ENCODE data around the gene GGACT.

Gene GGACT

GRCh38 chr13:100508455-100508854, 80.1 kb downstream of the GGACT start:
- Histone ChIP-seq H3K27ac (ENCODE audit: low read depth in 2 of 2, low read length in 2 of 2) (no peak overlapping the region), H3K27me3 (ENCODE audit: control insufficient read depth in 2 of 2, insufficient read depth in 2 of 2, low read length in 2 of 2) (no peaks in the 10 kb centered on the region), H3K36me3 (ENCODE audit: control insufficient read depth in 2 of 2, insufficient read depth in 2 of 2, low read length in 2 of 2) (no peaks in the 10 kb centered on the region), H3K9me3 (ENCODE audit: control insufficient read depth in 2 of 2, low read length in 2 of 2) (no peaks in the 10 kb centered on the region), H3K9ac (ENCODE audit: low read depth in 1 of 2, low read length in 2 of 2) (no peak overlapping the region), H3K4me3 (ENCODE audit: low read length in 2 of 2) (no peak overlapping the region), H3K4me1 (ENCODE audit: control insufficient read depth in 2 of 2, insufficient read depth in 2 of 2, low read length in 2 of 2) (no peaks in the 10 kb centered on the region)

- no peak overlapping the region for H3K4me3 ChIP-seq (ENCODE audit: low read length in 2 of 2)
- H3K9ac ChIP-seq (ENCODE audit: low read depth in 1 of 2, low read length in 2 of 2) = no peak overlapping the region
- no peaks in the 10 kb centered on the region for H3K27me3 ChIP-seq (ENCODE audit: control insufficient read depth in 2 of 2, insufficient read depth in 2 of 2, low read length in 2 of 2)
- H3K36me3 ChIP-seq (ENCODE audit: control insufficient read depth in 2 of 2, insufficient read depth in 2 of 2, low read length in 2 of 2) = no peaks in the 10 kb centered on the region
- no peaks in the 10 kb centered on the region for H3K4me1 ChIP-seq (ENCODE audit: control insufficient read depth in 2 of 2, insufficient read depth in 2 of 2, low read length in 2 of 2)
- H3K27ac ChIP-seq (ENCODE audit: low read depth in 2 of 2, low read length in 2 of 2) = no peak overlapping the region
- H3K9me3 ChIP-seq (ENCODE audit: control insufficient read depth in 2 of 2, low read length in 2 of 2) = no peaks in the 10 kb centered on the region
Measured at GRCh38 chr13:100506600-100507422, 81.8 kb downstream of the GGACT start.

- no peaks in the 10 kb centered on the region for H3K4me1 ChIP-seq (ENCODE audit: control insufficient read depth in 2 of 2, insufficient read depth in 2 of 2, low read length in 2 of 2)
- H3K27me3 ChIP-seq (ENCODE audit: control insufficient read depth in 2 of 2, insufficient read depth in 2 of 2, low read length in 2 of 2) = no peaks in the 10 kb centered on the region
- H3K36me3 ChIP-seq (ENCODE audit: control insufficient read depth in 2 of 2, insufficient read depth in 2 of 2, low read length in 2 of 2) = no peaks in the 10 kb centered on the region
- no peaks in the 10 kb centered on the region for H3K9me3 ChIP-seq (ENCODE audit: control insufficient read depth in 2 of 2, low read length in 2 of 2)
- H3K9ac ChIP-seq (ENCODE audit: low read depth in 1 of 2, low read length in 2 of 2) = no peak overlapping the region
- H3K4me3 ChIP-seq (ENCODE audit: low read length in 2 of 2) = no peak overlapping the region
- H3K27ac ChIP-seq (ENCODE audit: low read depth in 2 of 2, low read length in 2 of 2) = no peak overlapping the region
Measured at GRCh38 chr13:100506154-100506553, 82.4 kb downstream of the GGACT start.

- Histone ChIP-seq H3K9ac (ENCODE audit: low read depth in 1 of 2, low read length in 2 of 2) (no peak overlapping the region), H3K4me1 (ENCODE audit: control insufficient read depth in 2 of 2, insufficient read depth in 2 of 2, low read length in 2 of 2) (no peaks in the 10 kb centered on the region), H3K36me3 (ENCODE audit: control insufficient read depth in 2 of 2, insufficient read depth in 2 of 2, low read length in 2 of 2) (no peaks in the 10 kb centered on the region), H3K9me3 (ENCODE audit: control insufficient read depth in 2 of 2, low read length in 2 of 2) (no peaks in the 10 kb centered on the region), H3K4me3 (ENCODE audit: low read length in 2 of 2) (no peak overlapping the region), H3K27me3 (ENCODE audit: control insufficient read depth in 2 of 2, insufficient read depth in 2 of 2, low read length in 2 of 2) (no peaks in the 10 kb centered on the region), H3K27ac (ENCODE audit: low read depth in 2 of 2, low read length in 2 of 2) (no peak overlapping the region)
Measured at GRCh38 chr13:100503622-100504021, 85.0 kb downstream of the GGACT start.

GRCh38 chr13:100502446-100502845, 86.1 kb downstream of the GGACT start:
- H3K27me3 ChIP-seq (ENCODE audit: control insufficient read depth in 2 of 2, insufficient read depth in 2 of 2, low read length in 2 of 2) = no peaks in the 10 kb centered on the region
- no peak overlapping the region for H3K4me3 ChIP-seq (ENCODE audit: low read length in 2 of 2)
- no peaks in the 10 kb centered on the region for H3K4me1 ChIP-seq (ENCODE audit: control insufficient read depth in 2 of 2, insufficient read depth in 2 of 2, low read length in 2 of 2)
- no peak overlapping the region for H3K27ac ChIP-seq (ENCODE audit: low read depth in 2 of 2, low read length in 2 of 2)
- no peaks in the 10 kb centered on the region for H3K9me3 ChIP-seq (ENCODE audit: control insufficient read depth in 2 of 2, low read length in 2 of 2)
- H3K9ac ChIP-seq (ENCODE audit: low read depth in 1 of 2, low read length in 2 of 2) = no peak overlapping the region
- no peaks in the 10 kb centered on the region for H3K36me3 ChIP-seq (ENCODE audit: control insufficient read depth in 2 of 2, insufficient read depth in 2 of 2, low read length in 2 of 2)

- H3K9ac ChIP-seq (ENCODE audit: low read depth in 1 of 2, low read length in 2 of 2) = no peak overlapping the region
- H3K27ac ChIP-seq (ENCODE audit: low read depth in 2 of 2, low read length in 2 of 2) = no peak overlapping the region
- no peaks in the 10 kb centered on the region for H3K27me3 ChIP-seq (ENCODE audit: control insufficient read depth in 2 of 2, insufficient read depth in 2 of 2, low read length in 2 of 2)
- H3K4me1 ChIP-seq (ENCODE audit: control insufficient read depth in 2 of 2, insufficient read depth in 2 of 2, low read length in 2 of 2) = no peaks in the 10 kb centered on the region
- no peaks in the 10 kb centered on the region for H3K9me3 ChIP-seq (ENCODE audit: control insufficient read depth in 2 of 2, low read length in 2 of 2)
- H3K36me3 ChIP-seq (ENCODE audit: control insufficient read depth in 2 of 2, insufficient read depth in 2 of 2, low read length in 2 of 2) = peaks cover 0 to 3% of the 10 kb centered on the region in 2 donors
- H3K4me3 ChIP-seq (ENCODE audit: low read length in 2 of 2) = no peak overlapping the region
Measured at GRCh38 chr13:100497389-100497788, 91.2 kb downstream of the GGACT start.

GRCh38 chr13:100495455-100495854, 93.1 kb downstream of the GGACT start:
- no peaks in the 10 kb centered on the region for H3K9me3 ChIP-seq (ENCODE audit: control insufficient read depth in 2 of 2, low read length in 2 of 2)

GRCh38 chr13:100493418-100493817, 95.2 kb downstream of the GGACT start:
- H3K27me3 ChIP-seq (ENCODE audit: control insufficient read depth in 2 of 2, insufficient read depth in 2 of 2, low read length in 2 of 2) = no peaks in the 10 kb centered on the region
- no peak overlapping the region for H3K27ac ChIP-seq (ENCODE audit: low read depth in 2 of 2, low read length in 2 of 2)
- H3K9ac ChIP-seq (ENCODE audit: low read depth in 1 of 2, low read length in 2 of 2) = no peak overlapping the region
- peaks cover 0 to 3% of the 10 kb centered on the region in 2 donors for H3K36me3 ChIP-seq (ENCODE audit: control insufficient read depth in 2 of 2, insufficient read depth in 2 of 2, low read length in 2 of 2)
- no peaks in the 10 kb centered on the region for H3K9me3 ChIP-seq (ENCODE audit: control insufficient read depth in 2 of 2, low read length in 2 of 2)
- H3K4me1 ChIP-seq (ENCODE audit: control insufficient read depth in 2 of 2, insufficient read depth in 2 of 2, low read length in 2 of 2) = peaks cover 0 to 5% of the 10 kb centered on the region in 2 donors
- no peak overlapping the region for H3K4me3 ChIP-seq (ENCODE audit: low read length in 2 of 2)

More at GRCh38 chr13:100495455-100495854, 93.1 kb downstream of the GGACT start:
- Histone ChIP-seq H3K4me1 (ENCODE audit: control insufficient read depth in 2 of 2, insufficient read depth in 2 of 2, low read length in 2 of 2) (peaks cover 0 to 4% of the 10 kb centered on the region in 2 donors), H3K4me3 (ENCODE audit: low read length in 2 of 2) (no peak overlapping the region), H3K36me3 (ENCODE audit: control insufficient read depth in 2 of 2, insufficient read depth in 2 of 2, low read length in 2 of 2) (peaks cover 0 to 3% of the 10 kb centered on the region in 2 donors), H3K27me3 (ENCODE audit: control insufficient read depth in 2 of 2, insufficient read depth in 2 of 2, low read length in 2 of 2) (no peaks in the 10 kb centered on the region), H3K27ac (ENCODE audit: low read depth in 2 of 2, low read length in 2 of 2) (no peak overlapping the region), H3K9ac (ENCODE audit: low read depth in 1 of 2, low read length in 2 of 2) (no peak overlapping the region)

- Histone ChIP-seq H3K9me3 (ENCODE audit: control insufficient read depth in 2 of 2, low read length in 2 of 2) (no peaks in the 10 kb centered on the region), H3K27ac (ENCODE audit: low read depth in 2 of 2, low read length in 2 of 2) (no peak overlapping the region), H3K4me3 (ENCODE audit: low read length in 2 of 2) (no peak overlapping the region), H3K4me1 (ENCODE audit: control insufficient read depth in 2 of 2, insufficient read depth in 2 of 2, low read length in 2 of 2) (peaks cover 0 to 5% of the 10 kb centered on the region in 2 donors), H3K27me3 (ENCODE audit: control insufficient read depth in 2 of 2, insufficient read depth in 2 of 2, low read length in 2 of 2) (no peaks in the 10 kb centered on the region), H3K36me3 (ENCODE audit: control insufficient read depth in 2 of 2, insufficient read depth in 2 of 2, low read length in 2 of 2) (peaks cover 0 to 2% of the 10 kb centered on the region in 2 donors), H3K9ac (ENCODE audit: low read depth in 1 of 2, low read length in 2 of 2) (no peak overlapping the region)
Measured at GRCh38 chr13:100491164-100491842, 97.3 kb downstream of the GGACT start.

- H3K27ac ChIP-seq (ENCODE audit: low read depth in 2 of 2, low read length in 2 of 2) = no peak overlapping the region
- H3K9me3 ChIP-seq (ENCODE audit: control insufficient read depth in 2 of 2, low read length in 2 of 2) = no peaks in the 10 kb centered on the region
- H3K27me3 ChIP-seq (ENCODE audit: control insufficient read depth in 2 of 2, insufficient read depth in 2 of 2, low read length in 2 of 2) = no peaks in the 10 kb centered on the region
- no peak overlapping the region for H3K4me3 ChIP-seq (ENCODE audit: low read length in 2 of 2)
- peaks cover 0 to 5% of the 10 kb centered on the region in 2 donors for H3K4me1 ChIP-seq (ENCODE audit: control insufficient read depth in 2 of 2, insufficient read depth in 2 of 2, low read length in 2 of 2)
- H3K9ac ChIP-seq (ENCODE audit: low read depth in 1 of 2, low read length in 2 of 2) = no peak overlapping the region
- no peaks in the 10 kb centered on the region for H3K36me3 ChIP-seq (ENCODE audit: control insufficient read depth in 2 of 2, insufficient read depth in 2 of 2, low read length in 2 of 2)
Measured at GRCh38 chr13:100490692-100491091, 97.9 kb downstream of the GGACT start.
